HG03280 (cell line): ENCODE results near the gene TBC1D3I.
"Not testable (repeated sequence)": the region's sequence is repeated elsewhere in the genome, so short reads cannot be mapped to it uniquely, and the experiment has no call there.

Experiments used
- ATAC-seq: cut with Tn5 transposase; IDR thresholded peaks from one replicate; pipeline ENCODE4 v1.9.1; 2021; ENCODE audit warnings: mild to moderate bottlenecking, moderate library complexity; ENCODE audit not compliant: unreplicated experiment

The TBC1D3I gene

DNA sequence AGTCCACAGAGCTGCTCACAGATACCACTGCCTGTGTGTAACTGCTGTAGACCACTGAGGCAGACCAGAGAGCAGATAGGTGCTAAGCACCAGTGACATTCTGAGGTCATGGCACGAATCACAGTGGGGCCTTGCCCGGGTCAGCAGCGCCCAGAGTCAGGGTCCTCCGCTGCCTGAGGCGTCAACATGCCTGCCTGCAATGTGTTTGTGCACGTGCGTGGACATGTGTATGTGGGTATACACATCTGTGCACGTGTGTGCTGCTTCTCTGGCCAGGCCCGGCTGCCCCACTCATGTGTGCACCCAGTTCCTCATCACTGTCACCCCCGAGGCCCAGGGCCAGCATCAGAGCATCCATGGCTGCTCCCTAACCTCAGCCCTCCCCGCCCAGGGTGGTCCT, at the start of gene TBC1D3I:
TSS of gene TBC1D3I (minus strand) at position 101 of the 400 bp plus-strand sequence. CDS start 1,585 bp downstream, outside the sequence.
- ATAC-seq = not testable (repeated sequence)

- ATAC-seq = not testable (repeated sequence)
Measured at GRCh38 chr17:36295161-36295560, 30.8 kb upstream of the TBC1D3I start.

GRCh38 chr17:36289965-36290612, 25.7 kb upstream of the TBC1D3I start:
- ATAC-seq = not testable (repeated sequence)

GRCh38 chr17:36284219-36284618, 19.8 kb upstream of the TBC1D3I start:
- ATAC-seq = not testable (repeated sequence)

GRCh38 chr17:36283256-36283655, 18.9 kb upstream of the TBC1D3I start:
- ATAC-seq = not testable (repeated sequence)

DNA sequence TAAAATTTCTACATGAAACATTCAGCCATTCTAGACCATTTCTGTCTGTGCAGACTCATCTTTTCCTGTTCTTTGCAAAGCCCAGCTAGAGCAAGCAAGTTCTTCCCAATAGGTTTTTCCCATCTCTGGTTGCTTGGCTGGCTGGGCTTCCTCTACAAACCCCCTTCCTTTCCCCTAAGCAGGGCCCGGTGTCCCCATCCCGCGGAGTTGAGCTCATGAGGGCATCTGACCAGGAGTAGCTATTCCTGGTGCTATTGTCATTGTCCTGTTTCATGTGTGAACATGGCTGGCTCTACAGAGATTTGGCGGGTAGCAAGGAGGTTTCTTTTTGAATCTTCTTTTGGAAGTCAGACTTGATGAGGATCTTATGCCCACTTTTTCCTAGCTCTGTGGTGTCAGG, 22.3 kb downstream of the TBC1D3I start:
- ATAC-seq = not testable (repeated sequence)

- ATAC-seq = not testable (repeated sequence)
Measured at GRCh38 chr17:36229644-36230043, 34.7 kb downstream of the TBC1D3I start.

- ATAC-seq = not testable (repeated sequence)
Measured at GRCh38 chr17:36222967-36223366, 41.4 kb downstream of the TBC1D3I start.

DNA sequence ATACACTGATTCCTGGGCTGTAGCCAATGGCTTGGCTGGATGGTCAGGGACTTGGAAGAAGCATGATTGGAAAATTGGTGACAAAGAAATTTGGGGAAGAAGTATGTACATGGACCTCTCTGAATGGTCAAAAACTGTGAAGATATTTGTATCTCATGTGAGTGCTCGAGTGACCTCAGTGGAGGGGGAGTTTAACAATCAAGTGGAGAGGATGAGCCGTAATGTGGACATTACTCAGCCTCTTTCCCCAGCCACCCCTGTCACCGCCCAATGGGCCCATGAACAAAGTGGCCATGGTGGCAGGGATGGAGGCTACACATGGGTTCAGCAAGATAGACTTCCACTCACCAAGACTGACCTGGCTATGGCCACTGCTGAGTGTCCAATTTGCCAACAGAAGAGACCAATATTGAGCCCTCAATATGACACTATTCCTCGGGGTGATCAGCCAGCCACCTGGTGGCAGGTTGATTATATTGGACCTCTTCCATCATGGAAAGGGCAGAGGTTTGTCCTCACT, 42.7 kb downstream of the TBC1D3I start:
- ATAC-seq = not testable (repeated sequence)

DNA sequence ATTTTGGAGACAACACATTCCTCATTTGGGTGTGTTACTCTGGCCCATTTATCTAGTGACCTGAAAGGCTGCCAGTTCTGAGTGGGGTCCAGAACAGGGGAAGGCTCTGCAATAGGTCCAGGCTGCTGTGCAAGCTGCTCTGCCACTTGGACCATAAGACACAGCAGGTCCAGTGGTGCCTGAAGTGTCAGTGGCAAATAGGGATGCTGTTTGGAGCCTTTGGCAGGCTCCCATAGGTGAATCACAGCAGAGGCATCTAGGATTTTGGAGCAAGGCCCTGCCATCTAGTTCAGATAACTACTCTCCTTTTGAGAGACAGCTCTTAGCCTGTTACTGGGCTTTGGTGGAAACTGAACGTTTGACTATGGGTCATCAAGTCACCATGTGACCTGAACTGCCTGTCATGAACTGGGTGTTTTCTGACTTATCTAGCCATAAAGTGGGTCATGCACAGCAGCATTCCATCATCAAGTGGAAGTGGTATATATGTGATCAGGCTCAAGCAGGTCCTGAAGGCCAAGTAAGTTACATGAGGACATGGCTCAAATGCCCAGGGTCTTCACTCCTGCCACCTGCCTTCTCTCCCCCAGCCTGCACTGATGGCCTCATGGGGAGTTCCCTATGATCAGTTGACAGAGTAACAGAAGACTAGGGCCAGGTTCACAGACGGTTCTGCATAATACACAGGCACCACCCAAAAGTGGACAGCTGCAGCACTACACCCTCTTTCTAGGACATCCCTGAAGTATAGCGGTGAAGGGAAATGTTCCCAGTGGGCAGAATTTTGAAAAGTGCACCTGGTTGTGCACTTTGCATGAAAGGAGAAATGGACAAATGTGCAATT, 43.4 kb downstream of the TBC1D3I start:
- ATAC-seq = not testable (repeated sequence)

GRCh38 chr17:36219556-36219955, 44.8 kb downstream of the TBC1D3I start:
- not testable (repeated sequence) for ATAC-seq

GRCh38 chr17:36215406-36216308, 48.7 kb downstream of the TBC1D3I start:
- ATAC-seq = not testable (repeated sequence)

GRCh38 chr17:36214918-36215317, 49.5 kb downstream of the TBC1D3I start:
- no peak for ATAC-seq

GRCh38 chr17:36213695-36214094, 50.7 kb downstream of the TBC1D3I start:
- no peak for ATAC-seq

DNA sequence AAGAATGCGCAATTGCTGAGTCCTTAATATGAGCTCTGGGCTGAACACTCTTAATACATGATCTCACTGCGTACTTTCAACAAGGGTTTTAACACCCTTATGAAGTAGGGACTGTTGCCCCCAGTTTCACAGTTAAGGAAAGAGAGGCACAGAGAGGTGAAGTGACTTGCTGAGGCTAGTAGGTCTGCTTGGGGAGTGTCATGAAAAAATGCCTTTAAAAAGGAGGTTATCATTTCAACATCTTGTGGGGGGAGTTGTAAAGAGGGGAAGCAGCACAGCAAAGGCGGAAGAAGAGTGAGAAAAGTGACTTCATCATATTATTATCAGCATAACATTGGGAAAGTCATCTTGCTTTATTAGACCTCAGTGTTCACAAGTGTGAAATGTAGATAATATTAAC, 51.4 kb downstream of the TBC1D3I start:
- ATAC-seq = no peak

- ATAC-seq = no peak
Measured at GRCh38 chr17:36212272-36212605, 52.1 kb downstream of the TBC1D3I start.

- ATAC-seq = not testable (repeated sequence)
Measured at GRCh38 chr17:36211484-36212271, 52.7 kb downstream of the TBC1D3I start.

- ATAC-seq = peak; percentile 56
Measured at GRCh38 chr17:36210439-36211211, 53.7 kb downstream of the TBC1D3I start, which contains the start of gene CCL4L2. Gene CCL4L2, plus strand, starts transcription at chr17:36211063.

DNA sequence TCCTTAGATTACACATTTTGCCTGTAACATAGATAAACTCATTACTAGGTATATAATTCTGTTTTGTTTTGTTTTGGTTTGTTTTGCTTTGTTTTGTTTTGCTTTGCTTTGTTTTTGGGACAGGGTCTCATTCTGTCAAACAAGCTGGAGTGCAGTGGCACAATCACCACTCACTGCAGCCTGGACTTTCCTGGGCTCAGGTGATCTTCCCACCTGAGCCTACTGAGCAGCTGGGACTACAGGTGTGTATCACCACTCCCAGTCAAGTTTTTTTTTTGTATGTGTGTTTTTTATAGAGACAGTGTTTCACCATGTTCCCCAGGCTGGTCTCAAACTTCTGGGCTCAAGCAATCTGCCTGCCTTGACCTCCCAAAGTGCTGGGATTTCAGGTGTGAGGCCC, 54.8 kb downstream of the TBC1D3I start:
- ATAC-seq = no peak
